Astrocyte (in vitro differentiated cells and primary cell): ENCODE data around the gene NFATC3. TPM values are rescaled to one million over a fixed set of nuclear protein-coding genes. Genes with fewer than 3 reads are reported as not detected.

Experiments
- DNase-seq: peaks from one replicate; pipeline ENCODE4 v3.0.0-alpha.2; 2010; ENCODE audit warnings: low read depth
- FAIRE-seq: peaks from 2 replicates; lab custom pipeline; 2011; peaks lifted over from hg19 to GRCh38; lab: Jason Lieb, UNC
- H2AFZ ChIP-seq: 2 replicates; pipeline ENCODE4 v1.6.0; 2012; ENCODE audit warnings: low read depth, low read length, inconsistent platforms
- H3K27ac ChIP-seq: 2 replicates; pipeline ENCODE4 v1.5.1; 2011; ENCODE audit warnings: low read depth, low read length, inconsistent platforms
- H3K27me3 ChIP-seq: 2 replicates; pipeline ENCODE4 v1.6.0; 2011; ENCODE audit warnings: low read length, inconsistent platforms; ENCODE audit not compliant: insufficient read depth
- H3K36me3 ChIP-seq: 2 replicates; pipeline ENCODE4 v1.5.1; 2011; ENCODE audit warnings: low read length, inconsistent platforms; ENCODE audit not compliant: insufficient read depth
- H3K4me1 ChIP-seq: 2 replicates; pipeline ENCODE4 v1.5.1; 2011; ENCODE audit warnings: low read length, inconsistent platforms; ENCODE audit not compliant: insufficient read depth
- H3K4me2 ChIP-seq: 2 replicates; pipeline ENCODE4 v1.6.0; 2012; ENCODE audit warnings: low read length, inconsistent platforms
- H3K4me3 ChIP-seq: 2 replicates; pipeline ENCODE4 v1.5.1; 2011; ENCODE audit warnings: low read depth, mild to moderate bottlenecking, low read length, inconsistent platforms; ENCODE audit not compliant: insufficient read depth
- H3K79me2 ChIP-seq: 2 replicates; pipeline ENCODE4 v1.6.0; 2012; ENCODE audit warnings: mild to moderate bottlenecking, low read length, inconsistent platforms; ENCODE audit not compliant: insufficient read depth
- H3K9ac ChIP-seq: 2 replicates; pipeline ENCODE4 v1.6.0; 2012; ENCODE audit warnings: mild to moderate bottlenecking, low read length, inconsistent platforms
- H3K9me3 ChIP-seq: 2 replicates; pipeline ENCODE4 v1.5.1; 2012; ENCODE audit warnings: low read depth, mild to moderate bottlenecking, low read length, inconsistent platforms; ENCODE audit not compliant: insufficient read depth
- H4K20me1 ChIP-seq: 2 replicates; pipeline ENCODE4 v1.6.0; 2012; ENCODE audit warnings: low read length, inconsistent platforms; ENCODE audit not compliant: insufficient read depth
- H3K27ac Mint-ChIP-seq: one replicate; pipeline ENCODE4 v1.8.0; 2021; ENCODE audit warnings: mild to moderate bottlenecking, mixed read lengths; ENCODE audit not compliant: unreplicated experiment
- H3K27me3 Mint-ChIP-seq: one replicate; pipeline ENCODE4 v1.8.0; 2021; ENCODE audit warnings: low read depth, mixed read lengths; ENCODE audit not compliant: unreplicated experiment
- H3K36me3 Mint-ChIP-seq: one replicate; pipeline ENCODE4 v1.8.0; 2021; ENCODE audit warnings: low read depth, mixed read lengths; ENCODE audit not compliant: unreplicated experiment
- H3K4me1 Mint-ChIP-seq: one replicate; pipeline ENCODE4 v1.8.0; 2021; ENCODE audit warnings: low read depth, mixed read lengths; ENCODE audit not compliant: unreplicated experiment
- H3K4me3 Mint-ChIP-seq: one replicate; pipeline ENCODE4 v1.8.0; 2021; ENCODE audit warnings: mild to moderate bottlenecking, moderate library complexity, mixed read lengths; ENCODE audit not compliant: unreplicated experiment
- H3K9me3 Mint-ChIP-seq: one replicate; pipeline ENCODE4 v1.8.0; 2021; ENCODE audit warnings: mild to moderate bottlenecking, mixed read lengths; ENCODE audit not compliant: unreplicated experiment
- EZH2 ChIP-seq: IDR thresholded peaks from 2 replicates; pipeline ENCODE4 v1.6.1; 2012; ENCODE audit warnings: mild to moderate bottlenecking, low read length, inconsistent platforms; ENCODE audit not compliant: insufficient read depth
- total RNA-seq: library from RNA; stranded (reverse); gene quantifications from 2 replicates; pipeline ENCODE4 v1.2.1, GENCODE V29; 2021
- TF ChIP-seq, protein P1 (sequence below): IDR thresholded peaks from 2 replicates; pipeline ENCODE4 v1.5.1; 2011; ENCODE audit warnings: low read depth, mild to moderate bottlenecking, inconsistent platforms, low read length, moderate library complexity; ENCODE audit not compliant: insufficient read depth

Gene NFATC3
- total RNA-seq, 1 donor from 2014 or later: 34.0 TPM

DNA sequence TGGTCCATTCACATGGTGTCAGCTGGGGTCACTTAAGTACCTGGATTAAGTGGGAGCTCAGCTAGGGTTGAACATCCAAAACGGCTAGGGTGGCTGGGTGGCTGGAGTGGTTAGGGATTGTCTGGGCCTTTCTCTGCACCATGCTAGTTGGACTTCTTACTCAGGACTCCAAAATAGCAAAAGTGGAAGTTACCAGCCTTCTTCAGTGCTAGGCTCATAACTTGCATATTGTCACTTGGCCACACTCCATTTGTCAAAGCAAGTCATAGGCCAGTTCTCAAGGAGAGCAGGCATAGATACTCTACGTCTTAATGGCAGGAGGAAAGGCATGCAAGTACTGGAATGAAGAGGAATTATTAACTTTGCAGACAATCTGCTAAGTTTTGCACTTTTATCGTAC is 81.1 kb downstream of the NFATC3 start:
- Histone ChIP-seq H3K79me2 (no peaks in the 10 kb centered on the region), H3K4me2 (no peak overlapping the region), H3K9ac (no peak overlapping the region), H4K20me1 (no peaks in the 10 kb centered on the region), H3K4me1 (no peaks in the 10 kb centered on the region), H3K4me3 (no peak overlapping the region), H3K27me3 (no peaks in the 10 kb centered on the region), H3K9me3 (no peaks in the 10 kb centered on the region), H2AFZ (no peak overlapping the region), H3K27ac (no peak overlapping the region), H3K36me3 (no peaks in the 10 kb centered on the region)
- TF ChIP-seq, protein P1, sequence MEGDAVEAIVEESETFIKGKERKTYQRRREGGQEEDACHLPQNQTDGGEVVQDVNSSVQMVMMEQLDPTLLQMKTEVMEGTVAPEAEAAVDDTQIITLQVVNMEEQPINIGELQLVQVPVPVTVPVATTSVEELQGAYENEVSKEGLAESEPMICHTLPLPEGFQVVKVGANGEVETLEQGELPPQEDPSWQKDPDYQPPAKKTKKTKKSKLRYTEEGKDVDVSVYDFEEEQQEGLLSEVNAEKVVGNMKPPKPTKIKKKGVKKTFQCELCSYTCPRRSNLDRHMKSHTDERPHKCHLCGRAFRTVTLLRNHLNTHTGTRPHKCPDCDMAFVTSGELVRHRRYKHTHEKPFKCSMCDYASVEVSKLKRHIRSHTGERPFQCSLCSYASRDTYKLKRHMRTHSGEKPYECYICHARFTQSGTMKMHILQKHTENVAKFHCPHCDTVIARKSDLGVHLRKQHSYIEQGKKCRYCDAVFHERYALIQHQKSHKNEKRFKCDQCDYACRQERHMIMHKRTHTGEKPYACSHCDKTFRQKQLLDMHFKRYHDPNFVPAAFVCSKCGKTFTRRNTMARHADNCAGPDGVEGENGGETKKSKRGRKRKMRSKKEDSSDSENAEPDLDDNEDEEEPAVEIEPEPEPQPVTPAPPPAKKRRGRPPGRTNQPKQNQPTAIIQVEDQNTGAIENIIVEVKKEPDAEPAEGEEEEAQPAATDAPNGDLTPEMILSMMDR: no peak
- TF ChIP-seq EZH2: no peak
- no peak overlapping the region for H3K27ac Mint-ChIP-seq
- no peak for DNase-seq
- H3K4me1 Mint-ChIP-seq: no peaks in the 10 kb centered on the region
- H3K27me3 Mint-ChIP-seq: no peaks in the 10 kb centered on the region
- no peak for FAIRE-seq
- H3K9me3 Mint-ChIP-seq: peaks cover 3% of the 10 kb centered on the region
- H3K36me3 Mint-ChIP-seq: peaks cover 10% of the 10 kb centered on the region
- no peak overlapping the region for H3K4me3 Mint-ChIP-seq

GRCh38 chr16:68179196-68179795 is 94.1 kb downstream of the NFATC3 start:
- TF ChIP-seq, protein P1: no peak
- no peak for TF ChIP-seq EZH2
- H3K4me1 Mint-ChIP-seq: no peaks in the 10 kb centered on the region
- Histone ChIP-seq H3K9ac (no peak overlapping the region), H2AFZ (no peak overlapping the region), H3K27ac (no peak overlapping the region), H3K79me2 (no peaks in the 10 kb centered on the region), H3K4me1 (no peaks in the 10 kb centered on the region), H4K20me1 (no peaks in the 10 kb centered on the region), H3K36me3 (no peaks in the 10 kb centered on the region), H3K4me3 (no peak overlapping the region), H3K27me3 (no peaks in the 10 kb centered on the region), H3K9me3 (no peaks in the 10 kb centered on the region), H3K4me2 (no peak overlapping the region)
- DNase-seq (peak; percentile 20), FAIRE-seq (no peak)
- H3K27ac Mint-ChIP-seq: no peak overlapping the region
- no peaks in the 10 kb centered on the region for H3K9me3 Mint-ChIP-seq
- H3K27me3 Mint-ChIP-seq: no peaks in the 10 kb centered on the region
- no peak overlapping the region for H3K4me3 Mint-ChIP-seq
- H3K36me3 Mint-ChIP-seq: peaks cover 25% of the 10 kb centered on the region

DNA sequence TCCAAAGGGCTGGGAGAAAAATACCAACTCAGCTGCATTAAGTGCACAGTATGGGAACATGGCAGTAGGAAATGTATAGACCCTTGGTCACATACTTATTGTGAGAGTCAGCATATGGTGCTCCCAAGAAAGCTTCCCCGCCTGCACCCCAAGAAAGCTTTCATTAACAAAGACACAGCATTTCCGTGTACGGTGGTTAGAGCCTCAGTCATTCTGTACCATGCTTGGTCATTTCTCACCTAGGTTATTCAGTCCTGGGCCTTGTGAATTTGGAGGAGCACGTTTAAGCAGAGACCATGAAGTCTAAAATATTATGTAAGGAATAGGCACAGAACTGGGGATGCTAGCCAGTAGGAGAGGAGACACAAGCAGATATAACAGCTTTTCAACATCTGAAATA is 94.7 kb downstream of the NFATC3 start:
- H3K9me3 Mint-ChIP-seq: no peaks in the 10 kb centered on the region
- H3K27ac Mint-ChIP-seq: no peak overlapping the region
- Histone ChIP-seq H3K4me3 (no peak overlapping the region), H4K20me1 (no peaks in the 10 kb centered on the region), H2AFZ (no peak overlapping the region), H3K9ac (no peak overlapping the region), H3K27me3 (no peaks in the 10 kb centered on the region), H3K4me2 (no peak overlapping the region), H3K4me1 (no peaks in the 10 kb centered on the region), H3K79me2 (no peaks in the 10 kb centered on the region), H3K36me3 (no peaks in the 10 kb centered on the region), H3K27ac (no peak overlapping the region), H3K9me3 (no peaks in the 10 kb centered on the region)
- H3K4me3 Mint-ChIP-seq: no peak overlapping the region
- FAIRE-seq (no peak), DNase-seq (no peak)
- TF ChIP-seq, protein P1: no peak
- no peak for TF ChIP-seq EZH2
- H3K36me3 Mint-ChIP-seq: peaks cover 24% of the 10 kb centered on the region
- no peaks in the 10 kb centered on the region for H3K27me3 Mint-ChIP-seq
- no peaks in the 10 kb centered on the region for H3K4me1 Mint-ChIP-seq
